Left lung (tissue), 10 donors: ENCODE measurements around the gene RPS6KA2. TPM values are rescaled to one million over a fixed set of nuclear protein-coding genes. Genes with fewer than 3 reads are reported as not detected.

ENCODE experiments used
- ATAC-seq: fragments of 200-7000 bp; cut with Tn5 transposase; one replicate; pipeline ENCODE4 v1.9.1; 2020; ENCODE audit warnings: moderate library complexity
- DNase-seq, 4 donors: peaks; one replicate each; pipeline ENCODE4 v3.0.0-alpha.2; 2013 to 2020
- H3K27ac ChIP-seq, 2 donors: fragments of 200-600 bp; sonication (generic) in 1 of 2; one replicate each; pipeline versions ENCODE4 v1.5.0 to v1.8.0; 2020 to 2021
- H3K27me3 ChIP-seq, 2 donors: fragments of 200-600 bp; sonication (generic) in 1 of 2; one replicate each; pipeline versions ENCODE4 v1.5.0 to v1.8.0; 2020 to 2021
- H3K36me3 ChIP-seq, 2 donors: fragments of 200-600 bp; sonication (generic) in 1 of 2; one replicate each; pipeline versions ENCODE4 v1.5.0 to v1.8.0; 2020 to 2021
- H3K4me1 ChIP-seq, 2 donors: fragments of 200-600 bp; one replicate each; pipeline ENCODE4 v1.8.0; 2021
- H3K4me3 ChIP-seq, 2 donors: fragments of 200-600 bp; sonication (generic) in 1 of 2; one replicate each; pipeline versions ENCODE4 v1.5.0 to v1.8.0; 2020 to 2021; ENCODE audit warnings: mild to moderate bottlenecking in 1 of 2
- H3K9me3 ChIP-seq, 2 donors: fragments of 200-600 bp; sonication (generic) in 1 of 2; one replicate each; pipeline versions ENCODE4 v1.5.0 to v1.8.0; 2020 to 2021
- CTCF ChIP-seq, 2 donors: fragments of 200-600 bp; sonication (generic) in 1 of 2; IDR thresholded peaks; one replicate each; pipeline versions ENCODE4 v1.5.0 to v1.8.0; 2021; ENCODE audit warnings: antibody characterized with exemption in 2 of 2
- intact Hi-C, 2 donors: fragments of 100-400 bp; cut with DNase I; formaldehyde crosslinking; loops; one replicate each; pipeline versions ENCODE4 v1.11.2 to v1.14.2; 2022
- polyA plus RNA-seq, 6 donors: library from polyadenylated mRNA; unstranded; fragments of 120-200 nt; gene quantifications; one replicate each; pipeline ENCODE4 v1.2.1, GENCODE V29; 2013; ENCODE audit not compliant: insufficient read length in 6 of 6
- total RNA-seq, 2 donors: library from RNA; stranded (reverse); fragmentation: NEBNext Ultra II Directional; extraction: Animal tissue kit (Norgen Biotek cat#: 25700); gene quantifications; one replicate each; pipeline ENCODE4 v1.2.1, GENCODE V29; 2021
- donor health status: DM: no; HTN: yes; CAD: no.
- donor health status: DM: no; HTN: no; CAD: no.

The RPS6KA2 gene
- total and polyA plus RNA-seq, 8 donors: 42.0 to 160 (median 48.0) TPM

- DNase-seq: no peak
- ATAC-seq: no peak
- intact Hi-C loops: no loop called here
- no peak for TF ChIP-seq CTCF (IDR thresholded peaks at IDR 0.05)
- Histone ChIP-seq H3K36me3 (no peaks in the 10 kb centered on the region), H3K4me3 (no peak overlapping the region), H3K4me1 (no peaks in the 10 kb centered on the region), H3K27me3 (peaks cover 0 to 8% of the 10 kb centered on the region in 2 donors), H3K27ac (no peak overlapping the region), H3K9me3 (no peaks in the 10 kb centered on the region)
Observed at GRCh38 chr6:166650824-166651807, 24.1 kb upstream of the RPS6KA2 start.

- H3K4me3 ChIP-seq: no peak overlapping the region
- intact Hi-C loops: no loop called here
- H3K27me3 ChIP-seq: no peaks in the 10 kb centered on the region
- ATAC-seq: no peak
- no peaks in the 10 kb centered on the region for H3K9me3 ChIP-seq
- no peak for TF ChIP-seq CTCF (IDR thresholded peaks at IDR 0.05)
- no peak for DNase-seq
- no peak overlapping the region for H3K27ac ChIP-seq
- no peaks in the 10 kb centered on the region for H3K4me1 ChIP-seq
- no peaks in the 10 kb centered on the region for H3K36me3 ChIP-seq
Observed at GRCh38 chr6:166650047-166650446, 23.0 kb upstream of the RPS6KA2 start.

DNA sequence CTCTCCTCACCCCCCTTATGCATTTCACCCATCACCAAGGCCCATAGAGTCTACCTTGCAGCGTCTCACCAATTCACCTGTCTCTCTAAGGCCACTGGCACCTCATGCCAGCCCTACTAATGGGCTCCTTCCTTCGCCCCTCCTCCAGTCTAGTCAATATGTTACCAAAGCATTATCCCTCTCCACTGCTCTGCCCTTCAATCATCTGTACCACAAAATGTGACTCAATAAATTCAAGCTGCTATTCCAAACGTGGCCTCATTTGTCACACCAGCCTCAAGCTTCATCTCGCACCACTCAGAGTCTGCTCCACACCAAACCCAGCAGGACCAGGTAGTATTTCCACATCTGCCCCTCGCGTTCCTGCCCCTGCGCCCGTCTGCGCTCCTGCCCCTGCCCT lies 21.8 kb upstream of the RPS6KA2 start:
- Histone ChIP-seq H3K36me3 (no peaks in the 10 kb centered on the region), H3K4me3 (no peak overlapping the region), H3K27ac (no peak overlapping the region), H3K9me3 (no peaks in the 10 kb centered on the region), H3K4me1 (no peaks in the 10 kb centered on the region), H3K27me3 (no peaks in the 10 kb centered on the region)
- DNase-seq: no peak
- TF ChIP-seq CTCF (IDR thresholded peaks at IDR 0.05): no peak
- intact Hi-C loops: no loop called here
- ATAC-seq: no peak

DNA sequence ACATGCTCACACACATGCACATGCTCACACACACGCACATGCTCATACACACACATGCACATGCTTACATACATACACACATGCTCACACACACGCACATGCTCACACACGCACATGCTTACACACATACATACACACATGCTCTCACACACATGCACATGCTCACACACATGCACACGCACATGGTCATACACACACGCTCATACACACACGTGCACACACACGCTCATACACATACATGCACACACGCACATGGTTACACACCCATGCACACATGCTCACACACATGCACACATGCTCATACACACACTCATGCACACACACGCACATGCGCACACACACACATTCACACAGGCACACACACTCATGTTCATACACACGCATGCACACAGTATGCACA lies 20.8 kb upstream of the RPS6KA2 start:
- ATAC-seq: no peak

More for the DNA sequence above, 20.8 kb upstream of the RPS6KA2 start:
- TF ChIP-seq CTCF (IDR thresholded peaks at IDR 0.05): no peak
- H3K4me3 ChIP-seq: no peak overlapping the region
- H3K27ac ChIP-seq: no peak overlapping the region
- H3K36me3 ChIP-seq: no peaks in the 10 kb centered on the region
- intact Hi-C loops: no loop called here
- no peaks in the 10 kb centered on the region for H3K9me3 ChIP-seq
- DNase-seq: no peak
- H3K27me3 ChIP-seq: no peaks in the 10 kb centered on the region
- no peaks in the 10 kb centered on the region for H3K4me1 ChIP-seq
